COR-L47 (cell line): ENCODE results near the gene USP20.
"Not testable (repeated sequence)": the region's sequence is repeated elsewhere in the genome, so short reads cannot be mapped to it uniquely, and the experiment has no call there.

ENCODE experiments used
- DNase-seq: peaks from one replicate; lab custom pipeline; 2025; lab: John Stamatoyannopoulos, UW

USP20 gene

GRCh38 chr9:129835128-129835859 lies at the start of gene USP20, which contains the start of gene C9orf78:
Gene USP20, plus strand, starts transcription at chr9:129835458. Its CDS starts 17,098 bp downstream, at chr9:129852556.
Gene C9orf78, minus strand, starts transcription at chr9:129835275. Its CDS starts 54 bp downstream, at chr9:129835221.
- peak; percentile 99 for DNase-seq

- no peak for DNase-seq
Measured at GRCh38 chr9:129785866-129786265, 49.4 kb upstream of the USP20 start.

GRCh38 chr9:129786481-129786880 lies 48.8 kb upstream of the USP20 start:
- no peak for DNase-seq

- no peak for DNase-seq
Measured at GRCh38 chr9:129794549-129794948, 40.7 kb upstream of the USP20 start.

GRCh38 chr9:129796029-129796428 lies 39.2 kb upstream of the USP20 start:
- DNase-seq, result not testable (repeated sequence)

GRCh38 chr9:129798973-129799372 lies 36.3 kb upstream of the USP20 start:
- no peak for DNase-seq

GRCh38 chr9:129801504-129801903 lies 33.8 kb upstream of the USP20 start:
- DNase-seq, result no peak

- peak; percentile 86 for DNase-seq
Measured at GRCh38 chr9:129802833-129803675, 32.2 kb upstream of the USP20 start, which contains the start of gene TOR1B. Gene TOR1B, plus strand, starts transcription at chr9:129803184. Its CDS starts 29 bp downstream, at chr9:129803213.

GRCh38 chr9:129803676-129804060 lies 31.6 kb upstream of the USP20 start:
- DNase-seq, result no peak

GRCh38 chr9:129806061-129806460 lies 29.2 kb upstream of the USP20 start:
- no peak for DNase-seq

- DNase-seq, result no peak
Measured at GRCh38 chr9:129809346-129809745, 25.9 kb upstream of the USP20 start.

GRCh38 chr9:129810116-129810515 lies 25.1 kb upstream of the USP20 start:
- DNase-seq, result no peak

- no peak for DNase-seq
Measured at GRCh38 chr9:129810788-129811187, 24.5 kb upstream of the USP20 start.

- DNase-seq, result no peak
Measured at GRCh38 chr9:129811967-129812363, 23.3 kb upstream of the USP20 start.

- DNase-seq, result no peak
Measured at GRCh38 chr9:129812385-129812784, 22.9 kb upstream of the USP20 start.

GRCh38 chr9:129813661-129814060 lies 21.6 kb upstream of the USP20 start:
- DNase-seq, result no peak

- no peak for DNase-seq
Measured at GRCh38 chr9:129814432-129815223, 20.6 kb upstream of the USP20 start.

- no peak for DNase-seq
Measured at GRCh38 chr9:129815278-129815677, 20.0 kb upstream of the USP20 start.

GRCh38 chr9:129816501-129817435 lies 18.5 kb upstream of the USP20 start:
- no peak for DNase-seq

GRCh38 chr9:129822898-129823541 lies 12.2 kb upstream of the USP20 start:
- no peak for DNase-seq

GRCh38 chr9:129823542-129823934 lies 11.7 kb upstream of the USP20 start:
- DNase-seq, result no peak
